K562 (cell line): ENCODE data around the gene TOR1B. TPM values are rescaled to one million over a fixed set of nuclear protein-coding genes. Genes with fewer than 3 reads are reported as not detected.

Experiments used
- CBFB ChIP-seq: sonication (generic); formaldehyde crosslinking; IDR thresholded peaks from 2 replicates; pipeline ENCODE4 v1.4.0; 2020; ENCODE audit warnings: mild to moderate bottlenecking, missing genetic modification reagents
- ESRRA ChIP-seq: fragments of 450-650 bp; IDR thresholded peaks from 2 replicates; pipeline ENCODE4 v1.6.1; 2014; ENCODE audit warnings: low read depth, mild to moderate bottlenecking, moderate library complexity, borderline replicate concordance
- GATA2 ChIP-seq: sonication (generic); formaldehyde crosslinking; IDR thresholded peaks from 2 replicates; pipeline ENCODE4 v1.4.0; 2020; ENCODE audit warnings: mild to moderate bottlenecking, missing genetic modification reagents
- TEAD4 ChIP-seq, 2 experiments: sonication (generic) in 1 of 2; formaldehyde crosslinking in 1 of 2; IDR thresholded peaks; 2 replicates each; pipeline versions ENCODE4 v1.6.1 to v1.8.0; 2012 to 2022; ENCODE audit warnings: borderline replicate concordance in 1 of 2, inconsistent platforms in 1 of 2, low read length in 1 of 2, mild to moderate bottlenecking in 1 of 2, missing genetic modification reagents in 1 of 2
- THRAP3 ChIP-seq: fragments of 450-650 bp; IDR thresholded peaks from 2 replicates; pipeline ENCODE4 v1.6.1; 2016; ENCODE audit warnings: mild to moderate bottlenecking, inconsistent platforms, borderline replicate concordance
- ZKSCAN8 ChIP-seq: fragments of 200-800 bp; sonication (Bioruptor generic); IDR thresholded peaks from 2 replicates; pipeline ENCODE4 v1.6.1; 2016; ENCODE audit warnings: missing genetic modification characterization, missing compliant biosample characterization
- ZNF175 ChIP-seq: fragments of 200-800 bp; sonication (Bioruptor generic); IDR thresholded peaks from 2 replicates; pipeline ENCODE4 v1.6.1; 2016; ENCODE audit warnings: low read depth, mild to moderate bottlenecking, missing genetic modification characterization, missing compliant biosample characterization
- polyA plus RNA-seq, 8 experiments: library from polyadenylated mRNA; depleted of rRNA in 4 of 8; stranded (reverse) in 5 of 8; unstranded in 3 of 8; fragments of >200 nt; fragmentation: Nextera tagmentation in 2 of 8; fragmentation: Illumina TruSeq in 1 of 8; extraction: Ambion mirVana in 2 of 8; extraction: Trizol in 1 of 8; gene quantifications; 2 replicates each; pipeline versions ENCODE4 v1.2.1 to v1.2.3, GENCODE V29; 2011 to 2014; ENCODE audit warnings: inconsistent platforms in 1 of 8, missing spikeins in 1 of 8
- total RNA-seq, 7 experiments: library from RNA; depleted of rRNA in 6 of 7; stranded (reverse); fragments of >200 nt in 6 of 7; fragmentation: Illumina TruSeq in 2 of 7; extraction: Trizol in 2 of 7; gene quantifications; 2 replicates each; pipeline versions ENCODE4 v1.2.1 to v1.2.3, GENCODE V29; 2011 to 2021; ENCODE audit warnings: low replicate concordance in 1 of 7
- TF ChIP-seq, protein P1 (sequence below): fragments of 200-800 bp; sonication (Bioruptor generic); IDR thresholded peaks from 2 replicates; pipeline ENCODE4 v1.6.1; 2017; ENCODE audit warnings: missing genetic modification characterization, missing compliant biosample characterization
- TF ChIP-seq, protein P2 (sequence below): fragments of 200-600 bp; sonication (generic); IDR thresholded peaks from one replicate; pipeline ENCODE4 v1.6.1; 2012; ENCODE audit warnings: mild to moderate bottlenecking, low read depth, low read length, inconsistent platforms
- TF ChIP-seq, protein P3 (sequence below), 2 experiments: IDR thresholded peaks; 2 replicates each; pipeline ENCODE4 v1.6.1; 2011; ENCODE audit warnings: borderline replicate concordance in 1 of 2, control low read depth in 1 of 2, low read depth in 1 of 2, low read length in 1 of 2, mild to moderate bottlenecking in 1 of 2, mixed read lengths in 1 of 2, moderate library complexity in 1 of 2; ENCODE audit not compliant: insufficient read depth in 1 of 2, insufficient read length in 1 of 2, poor library complexity in 1 of 2, severe bottlenecking in 1 of 2; ENCODE audit errors: extremely low read depth in 1 of 2

Gene TOR1B
- total and polyA plus RNA-seq, 9 of the 15 experiments (the other 6 are each of a cell fraction or from before 2014, with no cell fraction given), result 4.2 to 36.5 (median 24.6) TPM

DNA sequence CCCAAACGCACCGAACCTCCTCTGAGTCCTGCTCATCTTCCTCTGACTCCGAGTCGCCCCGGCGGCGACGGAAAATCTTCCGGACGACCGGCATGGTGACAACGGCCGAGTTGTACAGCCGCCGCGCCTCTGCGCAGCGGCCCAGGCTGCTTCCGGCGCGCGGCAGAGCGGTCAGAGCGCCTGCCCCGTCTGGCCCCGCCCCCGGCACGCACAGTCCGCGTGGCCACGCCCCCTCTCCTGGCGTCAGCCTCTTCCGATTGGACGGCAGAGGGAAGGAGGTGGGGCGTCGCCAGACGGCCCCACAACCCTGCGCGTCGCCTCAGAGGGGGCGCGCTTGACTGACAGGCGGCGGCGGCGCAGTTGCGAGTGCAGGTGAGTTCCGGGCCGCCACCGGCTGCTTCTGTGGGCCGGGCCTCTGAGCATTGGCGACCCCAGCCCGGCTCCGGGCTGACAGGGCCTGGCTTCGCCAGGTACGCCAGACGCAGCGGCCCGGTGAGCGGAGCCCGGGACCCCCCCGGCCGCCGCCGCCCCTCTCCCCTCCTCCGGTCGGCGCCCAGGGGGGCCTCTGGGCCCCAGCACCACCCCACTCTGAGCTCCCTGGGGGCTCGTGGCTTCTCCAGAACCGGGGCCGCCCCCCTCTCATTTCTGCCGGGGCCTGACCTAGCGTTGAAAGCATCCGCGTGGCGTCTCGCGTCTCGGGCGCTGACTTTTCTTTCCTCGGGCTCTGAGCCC, 32.3 kb downstream of the TOR1B start, which contains the start of the genes C9orf78 and USP20 (continued):
- TF ChIP-seq, protein P1, sequence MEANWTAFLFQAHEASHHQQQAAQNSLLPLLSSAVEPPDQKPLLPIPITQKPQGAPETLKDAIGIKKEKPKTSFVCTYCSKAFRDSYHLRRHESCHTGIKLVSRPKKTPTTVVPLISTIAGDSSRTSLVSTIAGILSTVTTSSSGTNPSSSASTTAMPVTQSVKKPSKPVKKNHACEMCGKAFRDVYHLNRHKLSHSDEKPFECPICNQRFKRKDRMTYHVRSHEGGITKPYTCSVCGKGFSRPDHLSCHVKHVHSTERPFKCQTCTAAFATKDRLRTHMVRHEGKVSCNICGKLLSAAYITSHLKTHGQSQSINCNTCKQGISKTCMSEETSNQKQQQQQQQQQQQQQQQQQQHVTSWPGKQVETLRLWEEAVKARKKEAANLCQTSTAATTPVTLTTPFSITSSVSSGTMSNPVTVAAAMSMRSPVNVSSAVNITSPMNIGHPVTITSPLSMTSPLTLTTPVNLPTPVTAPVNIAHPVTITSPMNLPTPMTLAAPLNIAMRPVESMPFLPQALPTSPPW (CRISPR knock-in tag), result no peak
- TF ChIP-seq, protein P2, sequence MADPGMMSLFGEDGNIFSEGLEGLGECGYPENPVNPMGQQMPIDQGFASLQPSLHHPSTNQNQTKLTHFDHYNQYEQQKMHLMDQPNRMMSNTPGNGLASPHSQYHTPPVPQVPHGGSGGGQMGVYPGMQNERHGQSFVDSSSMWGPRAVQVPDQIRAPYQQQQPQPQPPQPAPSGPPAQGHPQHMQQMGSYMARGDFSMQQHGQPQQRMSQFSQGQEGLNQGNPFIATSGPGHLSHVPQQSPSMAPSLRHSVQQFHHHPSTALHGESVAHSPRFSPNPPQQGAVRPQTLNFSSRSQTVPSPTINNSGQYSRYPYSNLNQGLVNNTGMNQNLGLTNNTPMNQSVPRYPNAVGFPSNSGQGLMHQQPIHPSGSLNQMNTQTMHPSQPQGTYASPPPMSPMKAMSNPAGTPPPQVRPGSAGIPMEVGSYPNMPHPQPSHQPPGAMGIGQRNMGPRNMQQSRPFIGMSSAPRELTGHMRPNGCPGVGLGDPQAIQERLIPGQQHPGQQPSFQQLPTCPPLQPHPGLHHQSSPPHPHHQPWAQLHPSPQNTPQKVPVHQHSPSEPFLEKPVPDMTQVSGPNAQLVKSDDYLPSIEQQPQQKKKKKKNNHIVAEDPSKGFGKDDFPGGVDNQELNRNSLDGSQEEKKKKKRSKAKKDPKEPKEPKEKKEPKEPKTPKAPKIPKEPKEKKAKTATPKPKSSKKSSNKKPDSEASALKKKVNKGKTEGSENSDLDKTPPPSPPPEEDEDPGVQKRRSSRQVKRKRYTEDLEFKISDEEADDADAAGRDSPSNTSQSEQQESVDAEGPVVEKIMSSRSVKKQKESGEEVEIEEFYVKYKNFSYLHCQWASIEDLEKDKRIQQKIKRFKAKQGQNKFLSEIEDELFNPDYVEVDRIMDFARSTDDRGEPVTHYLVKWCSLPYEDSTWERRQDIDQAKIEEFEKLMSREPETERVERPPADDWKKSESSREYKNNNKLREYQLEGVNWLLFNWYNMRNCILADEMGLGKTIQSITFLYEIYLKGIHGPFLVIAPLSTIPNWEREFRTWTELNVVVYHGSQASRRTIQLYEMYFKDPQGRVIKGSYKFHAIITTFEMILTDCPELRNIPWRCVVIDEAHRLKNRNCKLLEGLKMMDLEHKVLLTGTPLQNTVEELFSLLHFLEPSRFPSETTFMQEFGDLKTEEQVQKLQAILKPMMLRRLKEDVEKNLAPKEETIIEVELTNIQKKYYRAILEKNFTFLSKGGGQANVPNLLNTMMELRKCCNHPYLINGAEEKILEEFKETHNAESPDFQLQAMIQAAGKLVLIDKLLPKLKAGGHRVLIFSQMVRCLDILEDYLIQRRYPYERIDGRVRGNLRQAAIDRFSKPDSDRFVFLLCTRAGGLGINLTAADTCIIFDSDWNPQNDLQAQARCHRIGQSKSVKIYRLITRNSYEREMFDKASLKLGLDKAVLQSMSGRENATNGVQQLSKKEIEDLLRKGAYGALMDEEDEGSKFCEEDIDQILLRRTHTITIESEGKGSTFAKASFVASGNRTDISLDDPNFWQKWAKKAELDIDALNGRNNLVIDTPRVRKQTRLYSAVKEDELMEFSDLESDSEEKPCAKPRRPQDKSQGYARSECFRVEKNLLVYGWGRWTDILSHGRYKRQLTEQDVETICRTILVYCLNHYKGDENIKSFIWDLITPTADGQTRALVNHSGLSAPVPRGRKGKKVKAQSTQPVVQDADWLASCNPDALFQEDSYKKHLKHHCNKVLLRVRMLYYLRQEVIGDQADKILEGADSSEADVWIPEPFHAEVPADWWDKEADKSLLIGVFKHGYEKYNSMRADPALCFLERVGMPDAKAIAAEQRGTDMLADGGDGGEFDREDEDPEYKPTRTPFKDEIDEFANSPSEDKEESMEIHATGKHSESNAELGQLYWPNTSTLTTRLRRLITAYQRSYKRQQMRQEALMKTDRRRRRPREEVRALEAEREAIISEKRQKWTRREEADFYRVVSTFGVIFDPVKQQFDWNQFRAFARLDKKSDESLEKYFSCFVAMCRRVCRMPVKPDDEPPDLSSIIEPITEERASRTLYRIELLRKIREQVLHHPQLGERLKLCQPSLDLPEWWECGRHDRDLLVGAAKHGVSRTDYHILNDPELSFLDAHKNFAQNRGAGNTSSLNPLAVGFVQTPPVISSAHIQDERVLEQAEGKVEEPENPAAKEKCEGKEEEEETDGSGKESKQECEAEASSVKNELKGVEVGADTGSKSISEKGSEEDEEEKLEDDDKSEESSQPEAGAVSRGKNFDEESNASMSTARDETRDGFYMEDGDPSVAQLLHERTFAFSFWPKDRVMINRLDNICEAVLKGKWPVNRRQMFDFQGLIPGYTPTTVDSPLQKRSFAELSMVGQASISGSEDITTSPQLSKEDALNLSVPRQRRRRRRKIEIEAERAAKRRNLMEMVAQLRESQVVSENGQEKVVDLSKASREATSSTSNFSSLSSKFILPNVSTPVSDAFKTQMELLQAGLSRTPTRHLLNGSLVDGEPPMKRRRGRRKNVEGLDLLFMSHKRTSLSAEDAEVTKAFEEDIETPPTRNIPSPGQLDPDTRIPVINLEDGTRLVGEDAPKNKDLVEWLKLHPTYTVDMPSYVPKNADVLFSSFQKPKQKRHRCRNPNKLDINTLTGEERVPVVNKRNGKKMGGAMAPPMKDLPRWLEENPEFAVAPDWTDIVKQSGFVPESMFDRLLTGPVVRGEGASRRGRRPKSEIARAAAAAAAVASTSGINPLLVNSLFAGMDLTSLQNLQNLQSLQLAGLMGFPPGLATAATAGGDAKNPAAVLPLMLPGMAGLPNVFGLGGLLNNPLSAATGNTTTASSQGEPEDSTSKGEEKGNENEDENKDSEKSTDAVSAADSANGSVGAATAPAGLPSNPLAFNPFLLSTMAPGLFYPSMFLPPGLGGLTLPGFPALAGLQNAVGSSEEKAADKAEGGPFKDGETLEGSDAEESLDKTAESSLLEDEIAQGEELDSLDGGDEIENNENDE, result no peak
- no peak for TF ChIP-seq CBFB (CRISPR knock-in tag)
- TF ChIP-seq THRAP3, result no peak
- TF ChIP-seq ZKSCAN8 (CRISPR knock-in tag), result no peak
- TF ChIP-seq GATA2, result no peak
- peak; percentile 81; the same call in 1 of the 2 replicates for TF ChIP-seq ESRRA
- peak; percentile 1; the same call in 1 of the 2 replicates for TF ChIP-seq TEAD4 (IDR thresholded peaks at IDR 0.05; ENCODE audit: low read length)
- no peak for TF ChIP-seq TEAD4 (CRISPR knock-in tag; IDR thresholded peaks at IDR 0.05; ENCODE audit: borderline replicate concordance)
- TF ChIP-seq ZNF175, result no peak
- TF ChIP-seq, protein P3, sequence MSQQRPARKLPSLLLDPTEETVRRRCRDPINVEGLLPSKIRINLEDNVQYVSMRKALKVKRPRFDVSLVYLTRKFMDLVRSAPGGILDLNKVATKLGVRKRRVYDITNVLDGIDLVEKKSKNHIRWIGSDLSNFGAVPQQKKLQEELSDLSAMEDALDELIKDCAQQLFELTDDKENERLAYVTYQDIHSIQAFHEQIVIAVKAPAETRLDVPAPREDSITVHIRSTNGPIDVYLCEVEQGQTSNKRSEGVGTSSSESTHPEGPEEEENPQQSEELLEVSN (IDR thresholded peaks at IDR 0.05; ENCODE audit: borderline replicate concordance in 1 of 2, extremely low read depth in 1 of 2, insufficient read depth in 1 of 2, insufficient read length in 1 of 2, low read depth in 1 of 2, low read length in 1 of 2, poor library complexity in 1 of 2, severe bottlenecking in 1 of 2), result peak in 1 of 2 experiments; percentile 26
